ENCODE results near the gene PSRC1.
A peak's percentile ranks its signal among the peaks of the same experiment; 100 is the strongest.
"Not testable (repeated sequence)": the region's sequence is repeated elsewhere in the genome, so short reads cannot be mapped to it uniquely, and the experiment has no call there.

PSRC1 gene

DNA sequence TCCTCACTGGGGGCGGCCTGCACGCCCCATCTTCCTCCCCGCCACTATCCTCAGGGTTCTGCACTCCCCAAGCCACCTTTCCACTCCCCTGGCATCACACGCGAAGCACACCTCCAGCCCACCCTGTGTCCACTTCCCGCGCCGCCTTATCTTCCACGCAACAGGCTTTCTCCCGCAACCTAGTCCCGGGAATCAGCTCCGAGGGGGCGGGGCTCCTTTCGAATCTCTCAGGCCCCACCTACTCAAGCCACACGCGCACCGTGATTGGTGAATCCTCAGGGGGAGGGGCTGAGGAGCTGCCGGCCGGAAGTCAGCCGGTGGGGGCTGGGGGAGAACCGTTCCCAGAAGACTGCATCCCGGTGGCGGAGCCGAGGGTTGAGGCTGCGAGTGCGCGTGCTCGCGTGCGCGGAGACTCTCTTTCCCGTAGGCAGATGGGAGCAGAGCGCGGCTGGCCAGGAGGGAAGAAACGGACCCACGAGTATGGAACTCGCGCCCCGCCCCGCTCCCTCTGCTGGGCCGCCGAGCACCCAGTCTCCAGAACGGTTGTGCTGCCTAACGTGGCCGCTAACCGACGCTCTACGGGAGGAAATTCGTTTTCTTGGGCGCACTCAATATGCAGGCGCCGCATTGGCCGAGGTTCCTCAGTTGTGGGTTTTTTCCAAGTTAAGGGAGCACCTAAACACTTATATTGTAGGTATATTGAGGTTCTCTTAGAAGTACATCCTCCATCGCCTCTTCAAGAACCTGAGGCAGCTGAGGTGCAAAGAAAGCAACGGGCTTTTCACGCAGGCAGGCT lies at the start of gene PSRC1:
TSS of gene PSRC1 (minus strand) at position 194 of the 796 bp plus-strand sequence.
- peak; percentile 99 for DNase-seq (ENCODE audit: low spot score)

DNA sequence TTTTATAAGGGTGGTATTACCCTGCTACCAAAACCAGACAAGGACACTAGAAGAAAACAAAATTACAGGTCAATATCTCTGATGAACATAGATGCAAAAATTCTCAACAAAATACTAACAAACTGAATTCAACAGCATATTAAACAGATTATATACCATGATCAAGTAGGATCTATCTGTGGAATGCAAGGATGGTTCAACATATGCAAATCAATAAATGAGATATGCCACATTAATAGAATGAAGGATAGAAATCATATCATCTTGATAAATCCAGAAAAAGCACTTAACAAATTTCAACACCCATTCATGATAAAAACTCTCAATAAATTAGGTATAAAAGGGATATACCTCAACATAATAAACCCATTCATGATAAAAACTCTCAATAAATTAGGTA lies 48.2 kb upstream of the PSRC1 start:
- no peak for DNase-seq (ENCODE audit: low spot score)

DNA sequence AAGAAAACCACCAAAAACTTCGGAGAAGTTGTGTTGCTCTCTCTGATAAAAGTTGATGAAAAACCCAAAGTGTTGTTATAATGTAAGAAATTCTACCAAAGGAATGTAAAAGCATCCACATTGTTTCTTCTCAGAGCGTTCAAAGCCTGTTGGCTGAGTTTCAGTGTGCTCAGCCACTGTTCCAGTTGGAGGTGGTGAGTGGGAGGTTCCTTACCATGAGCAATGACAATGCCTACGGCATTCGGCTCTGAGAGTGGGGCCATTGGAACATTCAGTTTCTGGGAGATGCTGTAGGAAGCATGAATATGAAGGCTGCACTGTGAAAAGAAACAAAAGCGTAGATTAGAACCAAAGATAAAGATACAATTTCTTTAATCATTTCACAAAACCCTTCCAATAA lies 44.3 kb upstream of the PSRC1 start:
- DNase-seq (ENCODE audit: low spot score), result no peak

DNA sequence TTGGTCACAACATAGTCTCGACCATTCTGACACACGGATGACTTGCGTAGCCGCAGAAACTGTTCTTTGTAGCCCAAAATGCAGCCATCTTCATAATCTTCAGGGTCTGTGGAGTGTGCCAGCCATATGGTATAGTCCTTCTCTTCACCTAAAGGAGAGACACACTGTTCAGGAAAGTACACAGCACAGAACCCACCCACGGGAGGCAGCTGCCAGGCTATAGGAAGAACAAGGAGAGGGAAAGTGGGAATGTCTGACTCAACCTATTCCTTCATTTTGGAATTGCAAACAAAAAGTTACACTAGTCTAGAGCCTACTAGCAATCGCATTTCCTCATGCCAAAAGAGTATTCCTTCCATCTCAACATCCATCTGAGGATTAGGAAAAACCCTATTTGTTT lies 40.0 kb upstream of the PSRC1 start:
- no peak for DNase-seq (ENCODE audit: low spot score)

DNA sequence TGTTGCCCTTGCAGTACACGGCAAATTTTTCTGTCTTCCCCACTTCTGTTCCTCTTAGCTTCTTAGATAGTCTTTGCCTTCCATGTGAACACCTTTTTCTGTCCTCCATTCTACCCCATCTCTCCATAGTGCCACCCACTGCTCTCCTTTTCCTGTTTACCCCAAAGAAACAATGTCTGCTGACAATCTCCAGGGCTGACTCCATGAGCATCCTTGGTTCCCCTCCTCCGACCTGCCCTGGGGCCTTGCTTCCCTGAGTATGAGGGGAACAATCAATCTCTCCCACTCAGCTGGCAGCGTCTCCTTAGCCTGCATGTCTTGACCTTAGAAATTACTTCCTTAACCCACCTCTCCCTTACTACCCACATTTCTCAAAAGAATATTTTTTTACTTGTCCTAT lies 36.2 kb upstream of the PSRC1 start:
- no peak for DNase-seq (ENCODE audit: low spot score)

DNA sequence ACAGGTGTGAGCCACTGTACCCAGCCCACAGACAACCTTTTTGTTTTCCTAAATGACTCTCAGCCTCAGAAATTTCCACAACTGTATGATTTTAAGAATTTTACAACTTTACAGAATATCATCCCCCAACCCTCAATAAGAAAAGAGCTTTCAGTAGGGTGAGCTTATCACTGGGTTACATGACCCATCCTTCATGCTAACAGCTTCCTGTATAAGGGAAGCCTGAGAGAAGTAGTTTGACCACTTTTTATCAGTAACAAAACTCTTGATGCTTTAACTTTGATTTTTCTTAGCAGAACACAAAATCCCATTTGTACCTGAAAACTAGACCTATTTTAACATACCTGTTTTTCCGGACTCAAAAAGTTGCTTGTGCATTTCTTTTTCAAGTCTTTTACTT lies 33.6 kb upstream of the PSRC1 start:
- no peak for DNase-seq (ENCODE audit: low spot score)

DNA sequence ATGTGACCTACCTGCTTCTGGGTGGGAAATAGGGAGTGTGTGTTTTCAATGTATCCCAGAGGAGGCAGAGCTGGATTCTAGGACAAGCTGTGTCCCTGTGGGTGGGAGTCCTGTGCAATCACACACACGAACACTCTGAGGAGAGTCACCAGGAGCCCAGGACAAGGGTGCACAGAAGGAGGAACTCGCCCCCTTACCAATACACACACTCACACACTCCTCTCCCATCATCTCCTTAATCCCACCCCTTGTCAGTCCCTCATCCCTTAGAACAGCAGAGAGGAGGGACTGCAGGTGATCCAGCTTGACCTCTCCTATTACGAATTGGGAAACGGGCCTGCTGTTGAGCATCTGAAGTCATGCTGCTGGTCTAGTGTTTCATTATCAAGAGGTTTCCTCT lies 32.3 kb upstream of the PSRC1 start:
- no peak for DNase-seq (ENCODE audit: low spot score)

DNA sequence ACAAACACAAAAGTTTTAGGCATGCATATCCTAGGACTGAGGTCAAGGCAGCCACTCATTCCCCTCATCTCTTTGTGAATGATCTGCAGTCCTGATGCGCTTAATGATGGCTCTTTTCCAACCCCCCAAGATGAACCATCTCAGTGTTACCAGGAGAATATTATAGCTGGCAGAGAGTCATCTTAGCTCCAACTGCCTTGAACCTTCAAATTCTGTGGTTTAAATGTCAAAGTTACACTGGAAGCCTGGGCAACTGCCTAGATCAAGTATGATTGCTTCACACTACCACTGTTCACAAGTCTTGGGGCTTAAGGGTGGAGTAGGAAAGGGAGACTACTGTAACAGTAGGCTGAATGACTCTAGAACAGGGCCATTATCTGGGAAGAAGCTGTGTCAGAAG lies 31.9 kb upstream of the PSRC1 start:
- no peak for DNase-seq (ENCODE audit: low spot score)

DNA sequence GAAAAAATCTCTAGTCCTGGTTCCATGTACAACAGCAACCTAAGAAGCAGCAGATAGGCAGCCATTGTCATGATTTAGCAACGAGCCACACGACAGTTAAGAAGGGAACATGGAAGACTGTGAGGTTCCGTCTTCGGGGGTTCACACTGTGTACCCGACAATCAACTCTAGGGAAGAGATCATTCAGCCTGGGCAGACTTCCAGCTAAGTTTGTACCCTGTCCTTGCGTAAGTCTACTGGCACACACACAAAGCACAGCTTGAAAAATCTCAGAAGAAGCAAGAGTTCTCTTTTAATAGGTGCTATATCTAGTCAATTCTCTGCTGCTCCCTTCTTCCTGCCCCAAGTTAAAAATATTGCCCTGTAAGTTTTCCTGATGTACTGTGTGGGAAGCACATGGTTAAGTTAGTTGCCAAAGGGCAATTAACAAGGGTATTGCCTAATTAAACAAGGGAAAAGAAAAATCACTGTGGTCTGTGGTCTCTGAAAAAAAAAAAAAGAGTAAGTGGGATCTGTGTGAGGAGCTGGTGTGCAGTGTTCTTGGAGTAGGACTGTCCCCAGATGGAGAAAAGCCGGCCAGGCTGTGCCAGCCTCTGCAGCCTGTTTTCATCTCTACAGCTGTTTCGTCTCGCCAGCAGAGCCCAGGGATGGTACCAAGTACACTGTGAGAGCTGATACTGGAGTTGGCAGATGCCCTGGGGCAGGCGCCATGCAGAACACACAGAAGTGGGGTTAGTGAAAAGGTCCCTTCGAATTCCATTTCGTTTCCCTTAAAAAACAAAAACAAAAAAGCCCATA lies 30.2 kb upstream of the PSRC1 start:
- DNase-seq (ENCODE audit: low spot score), result no peak

DNA sequence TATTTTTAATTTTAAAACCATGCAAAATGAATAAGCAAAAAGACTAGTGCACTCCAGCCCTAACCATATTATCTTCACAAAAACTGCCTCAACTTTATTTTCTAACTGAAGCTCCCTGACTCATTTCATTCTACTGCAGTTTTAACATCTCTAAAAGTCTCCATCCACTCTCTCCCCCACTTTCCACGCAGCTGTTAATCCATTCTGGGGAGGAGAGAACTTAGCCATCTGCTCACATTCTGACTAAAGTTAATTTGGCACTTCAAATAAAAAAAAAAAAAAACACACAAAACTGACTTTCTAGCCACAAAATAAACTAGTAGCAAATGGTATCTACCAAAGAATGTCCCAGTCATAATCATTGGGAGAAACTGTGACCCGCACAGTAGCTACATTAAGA lies 29.3 kb upstream of the PSRC1 start:
- DNase-seq (ENCODE audit: low spot score), result no peak

DNA sequence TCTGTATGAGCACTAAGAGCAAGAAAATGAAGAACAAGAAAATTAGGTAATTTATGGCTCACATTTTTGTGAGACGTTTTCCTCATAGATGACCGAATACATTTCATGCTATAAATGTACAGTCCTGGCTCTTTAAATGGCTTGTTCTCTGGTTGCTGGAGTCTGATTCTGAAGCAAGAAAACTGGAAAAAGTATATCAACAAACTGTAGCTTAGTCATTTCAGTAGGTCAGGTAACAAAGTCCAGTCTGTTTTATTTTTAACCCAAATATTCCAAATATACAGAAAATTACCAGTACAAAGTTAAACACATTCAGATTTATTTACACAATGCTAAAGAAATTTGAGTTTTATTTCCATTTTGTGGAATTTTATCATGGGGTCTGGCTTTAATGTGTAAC lies 26.4 kb upstream of the PSRC1 start:
- DNase-seq (ENCODE audit: low spot score), result no peak

DNA sequence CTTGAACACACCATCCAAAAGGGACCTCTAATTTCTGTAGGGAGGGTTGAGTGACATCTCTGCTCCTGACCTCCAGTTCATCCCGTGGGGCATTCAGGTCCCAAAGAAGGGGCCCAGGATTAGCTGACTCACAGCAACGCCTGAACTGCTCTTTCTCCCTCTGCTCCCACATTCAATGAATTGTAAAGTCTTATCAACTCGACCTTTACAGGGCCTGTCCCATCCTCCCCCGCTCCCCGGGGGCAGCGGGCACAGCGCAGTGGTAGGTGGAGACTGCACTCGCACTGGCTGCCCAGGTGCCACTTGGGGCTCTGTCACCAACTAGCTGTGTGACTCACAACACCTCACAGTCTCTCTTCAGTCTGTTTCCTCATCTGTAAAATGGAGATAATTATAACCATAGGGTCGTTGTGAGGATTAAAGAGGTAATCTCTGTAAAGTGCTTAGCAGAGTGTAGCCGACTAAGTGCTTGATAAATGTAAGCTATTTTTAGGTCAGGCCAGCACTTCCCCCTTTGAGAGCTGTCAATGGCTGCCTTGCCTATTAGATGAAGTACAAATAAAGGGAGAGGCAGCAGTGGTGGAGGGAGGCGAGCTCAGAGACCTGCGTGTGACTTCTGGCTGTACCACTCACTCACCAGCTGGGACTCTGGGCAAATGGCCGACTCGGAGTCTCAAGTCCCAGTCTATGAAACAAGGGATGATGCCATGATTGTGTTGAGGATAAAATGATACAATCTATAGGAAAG lies 24.5 kb upstream of the PSRC1 start:
- DNase-seq (ENCODE audit: low spot score), result no peak

DNA sequence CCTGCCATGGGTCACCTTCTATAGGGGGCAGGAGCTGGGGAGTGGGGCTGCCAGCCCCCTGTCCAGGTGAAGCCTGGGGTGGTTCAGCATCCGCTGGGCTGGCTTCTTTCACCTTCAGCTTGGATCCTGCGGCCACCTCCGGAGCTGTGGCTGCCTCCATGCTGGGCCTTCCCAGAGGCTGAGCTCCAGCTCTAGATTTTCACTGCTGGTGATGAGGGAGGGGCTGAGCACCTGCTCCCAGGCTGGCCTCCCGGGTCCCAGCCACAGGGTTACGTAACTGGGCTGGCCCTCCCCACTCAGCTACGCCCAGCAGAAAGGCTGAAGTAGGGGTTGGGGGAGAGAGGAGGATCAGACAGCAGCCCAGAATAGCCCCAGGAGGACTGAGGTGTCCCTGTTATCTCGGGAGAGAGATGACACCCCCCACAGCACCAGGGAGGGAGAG lies 23.9 kb upstream of the PSRC1 start, which contains the start of gene MYBPHL:
TSS of gene MYBPHL (minus strand) at position 180 of the 442 bp plus-strand sequence. CDS start at position 160, 20 bp downstream.
- no peak for DNase-seq (ENCODE audit: low spot score)

DNA sequence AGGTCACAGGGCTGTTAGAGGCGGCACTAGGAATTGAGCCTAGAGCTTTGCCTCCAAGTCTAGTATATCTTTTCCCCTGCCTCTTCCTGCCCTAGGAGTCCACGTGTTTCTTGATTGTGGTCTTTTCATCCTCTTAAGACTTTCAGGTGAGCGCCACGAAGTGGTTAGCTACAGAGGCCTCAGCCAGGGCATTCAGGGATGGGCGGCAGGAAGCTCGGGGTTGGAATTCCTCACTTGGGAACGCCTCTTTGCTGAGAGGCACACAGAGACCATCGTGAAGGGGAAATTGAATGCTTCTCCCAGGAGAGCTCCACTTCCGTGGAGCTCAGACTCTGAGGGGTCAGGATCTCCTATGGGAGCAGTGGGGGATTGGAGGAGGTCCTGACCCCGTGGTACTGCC lies 23.0 kb upstream of the PSRC1 start:
- not testable (repeated sequence) for DNase-seq (ENCODE audit: low spot score)

DNA sequence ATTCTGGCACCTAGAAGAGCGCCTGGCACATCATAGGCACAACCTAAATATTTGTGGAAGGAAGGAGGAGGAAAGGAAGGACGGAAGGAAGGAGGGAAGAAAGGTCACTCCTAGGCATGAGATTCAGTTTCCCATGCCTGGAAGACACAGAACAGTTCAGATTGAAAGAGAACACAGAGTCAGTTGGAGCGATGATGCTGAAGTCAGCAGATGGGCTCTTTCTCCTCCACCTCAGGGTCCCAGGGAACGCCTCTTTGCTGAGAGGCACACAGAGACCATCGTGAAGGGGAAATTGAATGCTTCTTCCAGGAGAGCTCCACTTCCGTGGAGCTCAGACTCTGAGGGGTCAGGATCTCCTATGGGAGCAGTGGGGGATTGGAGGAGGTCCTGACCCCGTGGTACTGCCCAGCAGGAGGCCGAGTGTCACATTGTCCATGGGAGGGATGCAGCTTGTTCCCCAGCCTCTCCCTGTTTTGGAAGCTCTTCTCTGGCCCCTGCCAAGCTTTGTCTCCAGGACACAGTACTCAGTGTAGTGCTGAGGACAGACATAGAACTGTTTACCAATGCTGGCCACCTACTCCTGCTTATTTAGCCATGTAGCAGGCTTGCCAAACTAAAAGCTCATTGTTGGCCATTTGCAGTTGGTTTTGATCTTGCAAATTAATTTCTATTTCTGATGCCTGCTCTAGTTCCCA lies 21.4 kb upstream of the PSRC1 start:
- DNase-seq (ENCODE audit: low spot score), result no peak

DNA sequence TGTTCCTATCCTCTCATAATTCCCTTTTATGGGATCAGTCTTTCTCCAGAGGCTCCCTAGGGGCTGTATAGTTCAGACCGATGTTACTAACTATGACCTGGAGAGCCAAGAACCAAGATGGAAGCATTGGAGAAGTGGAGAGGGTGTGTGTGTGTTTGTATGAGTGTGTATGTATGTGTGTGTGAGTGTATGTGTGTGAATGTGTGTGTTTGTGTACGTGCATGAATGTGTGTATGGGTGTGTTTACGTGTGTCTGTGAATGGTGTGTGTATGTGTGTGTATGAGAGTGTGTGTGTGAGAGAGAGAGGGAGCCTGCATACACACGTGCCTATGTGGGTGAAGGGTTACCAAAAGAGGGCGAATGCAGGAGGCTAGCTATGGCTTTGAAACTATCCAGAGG lies 18.9 kb upstream of the PSRC1 start:
- DNase-seq (ENCODE audit: low spot score), result no peak

DNA sequence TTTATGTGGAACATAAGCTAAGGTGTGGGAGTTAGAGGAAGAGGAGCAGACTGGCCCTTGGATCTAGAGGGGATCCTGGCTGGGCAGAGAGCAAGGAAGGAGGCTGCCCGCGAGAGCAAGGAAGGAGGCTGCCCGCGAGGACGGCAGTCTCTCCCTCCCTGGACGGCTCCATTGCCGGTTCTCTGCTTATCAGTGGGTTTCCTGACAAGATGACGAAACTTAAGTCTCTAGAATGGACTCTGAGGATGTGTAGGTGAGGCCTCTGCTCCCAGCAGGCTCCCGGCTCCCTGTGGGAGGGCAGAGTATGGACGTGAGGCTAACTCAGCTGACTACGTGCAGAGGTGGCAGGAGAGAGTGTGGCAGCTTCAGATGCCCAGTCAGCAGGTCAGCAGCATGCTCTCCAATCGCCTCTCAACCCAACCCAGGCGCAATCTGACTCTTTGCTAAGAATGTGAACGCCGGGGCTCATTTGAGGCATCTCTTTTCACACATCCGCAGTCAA lies 17.8 kb upstream of the PSRC1 start:
- DNase-seq (ENCODE audit: low spot score), result no peak

DNA sequence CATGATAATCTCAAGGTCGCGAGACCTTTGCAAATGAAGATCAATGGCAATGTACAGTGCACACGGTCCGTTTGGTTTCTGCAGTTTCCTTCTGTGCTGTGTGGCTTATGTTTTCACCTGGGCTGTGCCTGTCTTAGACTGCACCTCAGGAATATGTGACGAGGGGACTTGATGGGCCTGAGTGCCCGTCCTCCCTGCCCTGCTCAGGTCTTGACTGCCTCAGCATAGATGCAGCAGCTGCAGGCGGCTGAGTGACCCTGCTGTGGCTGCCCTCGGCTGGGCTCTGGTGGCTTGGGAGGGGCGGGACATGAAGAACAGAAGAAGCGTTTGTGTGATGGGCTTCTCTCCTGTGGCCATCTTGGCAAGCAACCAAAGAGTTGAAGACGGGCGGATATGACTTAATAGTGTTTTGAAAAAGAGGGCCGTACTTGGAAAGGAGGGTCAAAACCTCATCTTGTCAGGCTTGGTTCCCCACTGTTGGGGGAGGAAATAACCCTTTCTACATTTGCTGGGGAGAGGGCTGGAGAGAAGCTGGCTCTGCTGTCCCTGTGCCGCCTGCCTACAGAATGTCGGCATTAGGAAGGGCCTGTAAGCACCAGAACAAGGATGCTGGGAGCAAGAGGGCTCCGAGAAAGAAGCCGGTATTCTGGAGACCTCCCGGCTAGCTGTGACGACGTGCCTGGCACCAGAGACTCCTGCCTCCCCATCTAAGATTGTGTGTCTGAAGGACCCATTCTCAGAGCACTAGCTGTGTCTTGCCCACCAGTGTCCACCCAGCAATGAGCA lies 16.8 kb upstream of the PSRC1 start:
- peak; percentile 66 for DNase-seq (ENCODE audit: low spot score)

DNA sequence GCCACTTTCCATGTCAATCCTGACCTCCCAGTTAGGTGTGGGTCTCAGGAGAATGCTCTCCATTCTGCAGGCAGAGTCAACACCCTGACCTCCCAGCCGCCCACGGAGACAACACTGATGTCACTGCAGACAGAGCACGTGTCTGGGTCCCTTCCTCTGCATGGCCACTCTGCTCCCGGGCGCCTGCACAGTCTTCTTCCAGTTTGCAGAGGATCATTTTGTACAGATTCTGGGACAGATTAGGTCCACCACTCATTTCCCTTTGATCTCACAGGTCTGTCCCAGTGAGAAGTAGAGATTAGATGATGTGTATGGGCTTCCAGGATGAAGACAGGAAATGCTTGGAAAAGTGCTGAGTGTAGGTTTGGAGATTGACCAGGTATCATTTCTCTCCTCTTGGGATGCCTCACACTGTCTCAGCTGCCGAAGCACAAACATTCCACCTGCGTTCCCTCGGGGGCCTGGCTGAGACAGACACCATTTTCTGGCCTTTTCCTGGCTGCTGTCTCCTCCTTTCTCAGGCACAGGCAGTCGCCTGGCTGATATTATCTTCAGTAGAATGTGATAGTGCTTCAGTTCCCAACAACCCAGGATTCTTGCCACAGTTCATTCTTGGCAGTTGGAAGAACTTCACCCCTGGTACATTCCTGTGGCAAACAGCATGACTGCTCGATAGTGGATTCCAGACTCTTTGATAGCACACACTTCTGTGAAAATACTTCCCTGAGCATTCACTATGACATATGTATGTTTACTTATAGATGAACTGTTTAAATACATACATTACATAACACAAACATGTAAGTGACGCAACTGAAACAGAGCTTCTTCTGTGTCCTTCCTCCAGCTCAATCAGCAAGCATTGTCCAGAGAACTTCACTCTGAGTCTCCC lies 16.0 kb upstream of the PSRC1 start:
- DNase-seq (ENCODE audit: low spot score), result peak; percentile 89

DNA sequence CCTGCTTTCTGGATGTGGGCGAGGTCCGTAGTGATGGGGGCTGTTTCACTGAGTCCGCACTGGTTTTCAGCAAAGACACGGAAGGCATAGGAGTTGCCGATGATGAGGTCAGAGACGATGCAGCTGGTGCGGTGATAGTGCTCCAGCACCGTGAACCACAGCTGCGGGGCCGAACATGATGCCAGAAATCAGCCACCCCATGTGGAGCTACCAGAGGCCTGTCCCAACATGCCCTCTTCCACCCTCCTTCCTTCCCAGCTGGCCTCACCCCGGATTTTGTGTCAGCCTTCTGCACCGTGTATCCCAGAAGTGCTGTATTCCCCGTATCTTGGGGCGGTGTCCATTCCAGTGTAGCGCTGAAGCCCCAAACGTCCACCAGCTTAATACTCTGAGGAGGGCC lies 13.8 kb upstream of the PSRC1 start:
- DNase-seq (ENCODE audit: low spot score), result no peak

Measured in hepatic stellate cell (primary cell).